GM21367 (cell line): ENCODE measurements around the gene SCCPDH.
"Not testable (repeated sequence)": the region's sequence is repeated elsewhere in the genome, so short reads cannot be mapped to it uniquely, and the experiment has no call there.

Source experiments
- ATAC-seq: cut with Tn5 transposase; IDR thresholded peaks from one replicate; pipeline ENCODE4 v1.9.1; 2021; ENCODE audit not compliant: unreplicated experiment

The SCCPDH gene, protein sequence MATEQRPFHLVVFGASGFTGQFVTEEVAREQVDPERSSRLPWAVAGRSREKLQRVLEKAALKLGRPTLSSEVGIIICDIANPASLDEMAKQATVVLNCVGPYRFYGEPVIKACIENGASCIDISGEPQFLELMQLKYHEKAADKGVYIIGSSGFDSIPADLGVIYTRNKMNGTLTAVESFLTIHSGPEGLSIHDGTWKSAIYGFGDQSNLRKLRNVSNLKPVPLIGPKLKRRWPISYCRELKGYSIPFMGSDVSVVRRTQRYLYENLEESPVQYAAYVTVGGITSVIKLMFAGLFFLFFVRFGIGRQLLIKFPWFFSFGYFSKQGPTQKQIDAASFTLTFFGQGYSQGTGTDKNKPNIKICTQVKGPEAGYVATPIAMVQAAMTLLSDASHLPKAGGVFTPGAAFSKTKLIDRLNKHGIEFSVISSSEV

GRCh38 chr1:246724016-246724730, at the start of gene SCCPDH:
TSS of gene SCCPDH (plus strand) at chr1:246724409. CDS start at chr1:246724423, 14 bp downstream.
- ATAC-seq = peak; percentile 90

DNA sequence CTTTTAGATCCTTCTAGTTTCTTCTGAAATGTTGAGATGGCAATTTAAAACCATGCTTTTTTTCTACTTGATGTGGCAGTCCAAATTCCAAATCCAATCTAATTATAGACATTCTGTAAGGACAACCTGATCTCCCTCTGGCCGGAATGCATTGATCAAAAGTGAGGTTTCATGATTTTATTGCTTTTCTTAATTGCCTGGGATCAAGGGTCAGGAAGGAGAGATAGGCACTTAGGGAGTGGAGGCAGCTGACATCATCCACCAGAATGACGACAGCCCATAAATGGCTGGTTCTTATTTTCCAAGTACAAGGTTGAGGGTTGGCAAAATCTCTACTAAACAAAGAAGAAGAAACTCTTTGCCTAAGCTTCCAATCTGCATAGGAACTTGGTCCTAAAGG, 46.4 kb upstream of the SCCPDH start:
- no peak for ATAC-seq

- no peak for ATAC-seq
These were observed 45.1 kb upstream of the SCCPDH start for GRCh38 chr1:246678816-246679793.

- no peak for ATAC-seq
These were observed 44.4 kb upstream of the SCCPDH start for GRCh38 chr1:246679794-246680177.

DNA sequence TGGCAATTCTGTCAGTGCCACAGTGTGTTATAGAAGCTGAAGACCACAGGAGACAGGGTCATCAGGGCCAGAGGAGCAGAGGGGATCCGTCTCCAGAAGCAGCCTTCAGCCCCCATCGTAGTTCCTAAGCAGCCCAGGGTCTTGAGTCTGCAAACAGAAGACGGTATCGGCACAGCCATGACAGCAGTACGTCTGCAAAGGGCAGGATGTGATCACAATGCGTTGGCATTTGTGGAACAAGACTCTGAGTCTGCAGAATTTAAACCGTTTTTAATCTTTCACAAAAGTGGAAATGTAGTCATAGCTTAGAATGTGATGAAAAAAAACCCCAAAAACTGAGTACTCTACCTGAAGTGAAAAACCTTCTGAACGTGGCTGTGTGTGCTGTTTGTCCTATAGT, 44.0 kb upstream of the SCCPDH start:
- no peak for ATAC-seq

DNA sequence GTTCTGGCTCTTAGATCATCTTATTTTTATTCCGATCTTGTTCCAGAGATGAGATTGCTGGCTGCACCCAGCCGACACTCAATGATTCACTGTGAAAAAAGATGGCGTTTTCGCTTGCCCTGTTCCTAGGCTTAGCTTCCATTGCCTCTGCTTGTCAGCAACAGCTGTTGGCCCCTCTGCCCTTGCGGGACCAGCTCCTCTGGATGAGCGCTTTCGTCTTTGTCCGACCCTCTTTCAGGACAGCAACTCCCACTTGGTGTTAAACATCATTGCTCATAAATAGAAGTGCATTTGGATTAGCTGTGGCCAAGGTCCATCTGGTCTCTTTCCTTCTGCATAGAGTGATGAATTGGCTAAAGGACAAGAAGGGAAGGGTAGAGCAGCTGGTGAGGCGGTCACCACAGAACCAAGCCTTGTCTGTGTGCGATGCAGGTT, 43.5 kb upstream of the SCCPDH start:
- no peak for ATAC-seq

DNA sequence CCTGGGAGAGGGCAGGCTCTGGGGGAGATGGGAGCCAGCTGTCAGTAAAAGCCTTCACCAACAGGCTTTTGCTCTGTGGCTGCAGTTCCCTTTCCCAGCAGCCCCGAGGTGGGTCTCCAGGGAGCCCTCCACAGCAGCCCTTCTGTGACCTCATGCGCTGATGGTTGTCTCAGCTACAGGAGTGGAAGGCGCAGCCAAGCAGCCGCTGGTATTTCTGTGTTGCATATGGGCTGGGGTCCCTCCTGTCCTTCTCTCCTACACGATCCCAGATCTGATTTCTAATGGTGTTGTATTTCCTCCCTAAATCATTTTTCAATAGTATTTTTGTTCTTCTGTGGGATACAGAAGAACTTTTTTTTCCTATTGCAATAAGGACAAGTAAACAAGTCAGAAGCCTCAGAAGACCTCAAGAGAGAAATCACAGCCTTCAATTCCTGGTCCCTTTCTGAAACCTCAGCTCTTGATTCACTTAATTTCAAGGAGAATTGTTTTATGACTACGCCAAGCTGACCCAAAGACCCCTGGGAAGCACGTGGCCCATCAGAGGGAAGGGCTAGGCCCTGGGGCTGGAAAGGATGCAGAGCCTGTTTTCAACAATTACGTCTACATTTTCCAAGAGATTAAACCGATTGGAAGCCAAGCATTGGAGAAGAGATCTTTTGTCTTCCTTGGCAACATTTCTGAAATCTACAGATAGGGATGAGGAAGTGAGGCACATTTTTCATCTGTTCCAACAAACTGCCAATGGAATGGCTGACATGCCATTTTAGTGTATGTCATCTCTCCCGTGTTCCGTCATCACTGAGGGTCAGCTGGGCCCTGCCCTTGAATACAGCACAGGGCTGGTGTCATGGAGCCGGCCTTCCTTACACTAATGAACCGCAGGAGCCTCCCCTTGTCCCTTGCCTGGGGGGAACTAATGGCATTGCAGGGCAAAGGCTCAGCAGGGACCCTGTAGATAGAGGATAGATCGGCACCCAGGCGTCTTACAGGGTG, 42.0 kb upstream of the SCCPDH start:
- no peak for ATAC-seq

GRCh38 chr1:246683521-246683920, 40.7 kb upstream of the SCCPDH start:
- ATAC-seq = no peak

DNA sequence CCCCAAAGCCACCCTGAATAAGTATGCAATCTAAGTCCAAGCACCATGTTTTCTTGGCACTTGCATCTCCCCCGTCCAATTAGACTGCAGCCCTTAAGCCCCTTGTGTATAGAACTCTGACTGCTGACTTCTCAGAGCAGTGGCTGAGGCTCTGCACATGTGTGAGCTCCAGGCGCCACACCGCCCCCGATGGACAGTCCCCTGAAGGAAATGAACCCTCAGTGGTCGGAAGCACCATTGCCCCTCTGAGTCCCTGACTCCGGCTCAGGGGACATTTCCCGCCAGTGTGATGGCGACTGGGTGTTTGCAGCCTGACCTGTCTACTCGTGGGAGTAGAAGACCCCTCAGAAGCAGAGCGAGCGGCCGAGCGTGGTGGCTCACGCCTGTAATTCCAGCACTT, 37.2 kb upstream of the SCCPDH start:
- ATAC-seq = no peak

GRCh38 chr1:246689409-246690008, 34.7 kb upstream of the SCCPDH start:
- peak; percentile 98 for ATAC-seq

GRCh38 chr1:246690100-246690499, 34.1 kb upstream of the SCCPDH start:
- ATAC-seq = no peak

- no peak for ATAC-seq
These were observed 32.4 kb upstream of the SCCPDH start for GRCh38 chr1:246691622-246692495.

GRCh38 chr1:246694213-246694895, 29.9 kb upstream of the SCCPDH start:
- not testable (repeated sequence) for ATAC-seq

GRCh38 chr1:246695136-246695535, 29.1 kb upstream of the SCCPDH start:
- ATAC-seq = no peak

- no peak for ATAC-seq
These were observed 28.5 kb upstream of the SCCPDH start for GRCh38 chr1:246695666-246696065.

- no peak for ATAC-seq
These were observed 25.6 kb upstream of the SCCPDH start for GRCh38 chr1:246698466-246699094.

DNA sequence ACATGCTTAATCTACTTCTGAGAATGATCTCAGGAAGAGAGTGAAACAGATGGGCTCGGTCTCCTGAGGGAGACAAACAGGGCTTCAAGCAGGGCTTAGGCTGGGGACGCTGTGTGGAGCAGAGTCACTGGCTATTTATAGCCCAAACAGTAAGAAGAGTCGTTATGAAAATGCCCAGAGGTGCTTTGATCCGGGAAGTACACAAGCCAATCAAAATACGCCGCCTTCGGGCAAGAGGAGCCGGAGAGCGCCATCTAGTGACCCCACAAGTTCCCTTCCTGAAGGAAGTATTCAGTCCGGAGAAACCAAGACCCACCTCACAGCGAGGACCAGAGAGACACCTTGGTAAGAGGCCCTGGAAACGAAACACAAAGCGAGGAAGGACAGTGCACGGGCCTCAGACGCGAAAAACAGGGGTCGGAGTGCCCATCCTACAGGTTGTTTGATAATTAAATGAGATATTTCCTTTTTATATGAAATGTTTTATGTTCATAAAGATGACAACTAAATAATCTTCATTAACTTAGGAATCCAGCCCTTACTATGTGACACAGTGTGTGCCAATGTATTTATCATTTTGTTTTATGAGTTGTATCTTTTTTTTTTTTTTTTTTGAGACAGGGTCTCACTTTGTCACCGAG, 25.0 kb upstream of the SCCPDH start:
- peak; percentile 96 for ATAC-seq
